GM19328 (cell line): ENCODE data around the gene CCRL2.
"Not testable (repeated sequence)": the region's sequence is repeated elsewhere in the genome, so short reads cannot be mapped to it uniquely, and the experiment has no call there.

Experiments
- ATAC-seq: cut with Tn5 transposase; IDR thresholded peaks from one replicate; pipeline ENCODE4 v1.9.1; 2021; ENCODE audit warnings: mild to moderate bottlenecking, moderate library complexity; ENCODE audit not compliant: unreplicated experiment

The CCRL2 gene

DNA sequence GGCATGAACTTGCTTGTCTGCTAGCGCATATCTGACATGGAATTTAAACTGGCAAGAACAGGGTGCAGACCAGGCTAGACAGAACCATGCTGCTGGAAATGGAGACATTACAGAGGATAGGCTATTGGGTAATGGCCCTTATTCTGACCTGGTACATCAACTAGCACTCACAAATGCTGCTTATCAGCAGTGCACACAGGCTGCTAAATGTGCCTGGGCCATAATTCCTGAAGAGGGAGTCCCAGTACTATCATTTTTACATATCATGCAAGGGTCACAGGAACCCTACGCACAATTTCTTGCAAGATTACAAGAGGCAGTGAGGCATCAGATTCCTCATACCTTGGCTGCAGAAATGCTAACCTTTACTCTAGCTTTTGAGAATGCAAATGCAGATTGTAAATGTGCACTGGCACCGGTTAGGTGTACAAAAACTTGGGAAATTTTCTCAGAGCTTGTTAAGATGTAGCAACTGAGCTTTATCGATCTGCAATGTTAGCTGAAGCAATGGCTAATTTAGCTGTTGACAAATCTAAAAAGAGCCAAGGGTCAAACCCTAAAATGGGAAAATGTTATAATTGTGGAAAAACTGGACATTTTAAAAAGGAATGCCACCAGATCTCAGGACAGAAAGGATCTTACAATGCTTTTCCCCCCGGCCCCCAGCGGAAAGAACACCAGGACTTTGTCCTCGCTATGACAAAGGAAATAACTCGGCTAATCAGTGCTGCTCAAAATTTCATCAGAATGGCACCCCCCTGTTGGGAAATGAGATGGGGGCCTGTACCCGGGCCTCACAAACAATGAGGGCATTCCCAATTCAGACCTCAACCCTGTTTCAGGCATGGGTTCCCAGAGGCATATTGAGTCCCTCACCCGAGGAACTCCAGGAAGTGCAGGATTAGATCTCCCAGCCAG is 21.1 kb downstream of the CCRL2 start:
- no peak for ATAC-seq

DNA sequence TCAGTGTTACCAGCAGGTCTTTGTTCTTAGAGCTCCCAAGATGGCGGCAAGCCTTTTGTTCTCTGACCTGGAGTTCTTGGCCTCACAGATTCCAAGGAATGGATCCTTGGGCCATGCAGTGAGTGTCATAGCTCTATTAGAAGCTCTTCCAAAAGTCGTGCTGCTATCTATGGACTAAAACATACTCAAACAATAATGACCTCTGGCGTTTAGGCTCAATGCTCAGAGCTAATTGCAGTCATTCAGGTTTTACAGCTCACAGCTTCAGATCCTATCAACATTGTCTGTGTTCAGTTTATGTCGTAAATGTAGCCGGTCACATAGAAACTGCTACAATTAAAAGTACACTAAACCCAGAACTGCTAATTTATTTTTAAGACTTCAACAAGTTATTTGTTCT is 22.2 kb downstream of the CCRL2 start:
- no peak for ATAC-seq

DNA sequence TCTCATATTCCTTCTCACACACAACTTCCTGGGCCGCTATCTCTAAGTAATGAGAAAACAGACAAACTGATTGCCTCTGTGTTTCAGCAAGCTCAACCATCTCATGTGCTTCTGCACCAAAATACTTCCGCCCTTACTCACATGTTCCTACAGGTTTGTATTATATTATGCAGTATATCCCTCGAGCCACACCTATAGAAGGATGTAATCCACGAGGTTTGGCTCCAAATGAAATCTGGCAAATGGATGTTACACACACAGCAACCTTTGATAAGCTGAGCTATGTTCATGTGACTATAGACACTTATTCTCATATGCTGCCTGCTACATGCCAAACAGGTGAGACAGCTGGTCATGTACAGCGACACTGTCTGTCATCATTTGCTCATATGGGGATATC is 22.6 kb downstream of the CCRL2 start:
- ATAC-seq: no peak

DNA sequence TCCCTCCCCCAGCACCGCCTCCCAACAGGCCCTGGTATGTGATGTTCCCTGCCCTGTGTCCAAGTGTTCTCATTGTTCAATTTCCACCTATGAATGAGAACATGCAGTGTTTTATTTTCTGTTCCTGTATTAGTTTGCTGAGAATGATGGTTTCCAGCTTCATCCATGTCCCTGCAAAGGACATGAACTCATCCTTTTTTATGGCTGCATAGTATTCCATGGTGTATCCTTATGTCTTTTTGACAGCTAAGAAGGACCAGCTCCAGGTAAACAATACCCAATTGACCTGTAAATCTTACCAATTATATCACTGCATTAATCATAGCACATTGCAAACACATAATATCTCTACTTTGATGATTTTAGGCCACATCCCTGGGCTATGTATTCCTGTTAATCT is 23.8 kb downstream of the CCRL2 start:
- not testable (repeated sequence) for ATAC-seq

DNA sequence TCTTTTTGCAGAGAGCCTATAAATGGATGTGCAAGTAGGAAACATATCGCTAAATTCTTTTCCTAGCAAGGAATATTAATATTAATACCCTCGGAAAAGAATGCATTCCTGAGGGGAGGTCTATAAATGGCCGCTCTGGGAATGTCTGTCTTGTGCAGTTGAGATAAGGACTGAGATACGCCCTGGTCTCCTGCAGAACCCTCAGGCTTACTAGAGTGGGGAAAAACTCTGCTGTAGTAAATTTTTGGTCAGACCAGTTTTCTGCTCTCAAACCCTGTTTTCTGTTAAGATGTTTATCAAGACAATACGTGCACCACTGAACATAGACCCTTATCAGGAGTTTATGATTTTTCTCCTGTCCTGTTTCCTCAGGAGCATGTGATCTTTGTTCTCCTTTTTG is 24.8 kb downstream of the CCRL2 start:
- not testable (repeated sequence) for ATAC-seq

DNA sequence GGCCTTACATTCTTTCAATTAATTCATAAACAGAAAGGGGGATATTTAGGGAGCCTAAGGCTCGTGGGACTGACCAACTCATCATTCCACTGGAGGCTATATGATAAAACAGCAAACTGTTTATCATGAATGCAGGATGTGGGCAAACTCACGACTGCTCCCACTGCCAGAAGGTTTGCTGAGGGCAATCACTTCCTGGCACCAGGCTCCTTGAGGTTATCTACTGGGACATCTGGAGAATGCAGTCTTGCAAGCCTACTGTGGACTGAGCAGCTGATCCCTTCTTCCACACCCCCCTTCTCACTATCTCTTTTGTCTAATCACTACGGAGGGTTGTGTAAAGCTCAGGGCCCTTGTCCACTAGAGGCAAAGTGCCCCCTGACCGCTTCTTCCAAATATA is 26.1 kb downstream of the CCRL2 start:
- ATAC-seq: not testable (repeated sequence)

DNA sequence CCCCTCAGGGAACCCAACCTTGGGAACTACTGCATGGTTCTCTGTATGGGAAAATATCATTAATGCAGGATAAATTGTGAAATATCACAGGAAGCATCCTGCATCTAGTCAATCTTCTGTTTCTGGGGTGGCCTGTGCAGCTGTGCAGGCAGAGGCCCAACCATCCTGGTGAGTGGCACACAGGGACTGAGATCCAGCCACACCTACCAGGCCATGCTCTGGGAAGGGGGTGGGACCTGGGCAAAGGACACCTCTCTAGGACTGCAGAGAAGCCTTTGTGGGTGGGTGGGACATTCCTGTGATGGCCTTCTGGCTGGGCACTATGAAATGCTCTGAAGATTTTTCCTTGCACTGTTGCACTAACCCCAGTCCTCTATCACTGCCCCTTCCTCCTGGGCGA is 26.8 kb downstream of the CCRL2 start:
- no peak for ATAC-seq

DNA sequence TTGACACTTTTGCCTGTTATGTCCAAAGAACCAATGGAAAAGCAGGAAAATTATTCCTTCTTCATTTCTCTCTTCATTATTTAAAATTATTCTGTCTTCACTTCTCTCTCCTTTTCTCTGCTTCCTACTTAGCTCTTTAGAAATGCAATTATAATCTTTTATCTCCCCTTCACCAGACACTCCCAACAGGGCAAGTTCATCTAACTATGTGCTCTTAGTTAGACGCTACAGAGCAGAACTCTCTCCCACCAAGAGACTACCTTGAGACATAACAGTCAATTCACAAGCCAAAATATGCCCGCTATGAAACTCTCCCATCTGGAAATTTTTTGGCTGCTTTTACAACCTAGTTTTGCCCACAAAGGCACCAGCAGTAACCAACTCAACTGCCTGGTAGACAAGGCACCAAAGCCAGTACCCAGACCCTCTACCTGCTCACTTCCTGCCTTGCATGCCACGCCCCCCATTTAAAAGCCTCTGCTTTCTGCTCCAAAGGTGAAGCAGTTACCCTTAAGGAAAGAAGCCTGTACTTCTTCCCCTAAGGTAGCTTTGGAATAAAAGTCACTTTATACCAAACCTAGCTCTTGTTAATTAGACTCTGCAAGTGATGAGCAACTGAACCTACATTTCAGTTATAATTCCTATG is 28.1 kb downstream of the CCRL2 start:
- no peak for ATAC-seq

DNA sequence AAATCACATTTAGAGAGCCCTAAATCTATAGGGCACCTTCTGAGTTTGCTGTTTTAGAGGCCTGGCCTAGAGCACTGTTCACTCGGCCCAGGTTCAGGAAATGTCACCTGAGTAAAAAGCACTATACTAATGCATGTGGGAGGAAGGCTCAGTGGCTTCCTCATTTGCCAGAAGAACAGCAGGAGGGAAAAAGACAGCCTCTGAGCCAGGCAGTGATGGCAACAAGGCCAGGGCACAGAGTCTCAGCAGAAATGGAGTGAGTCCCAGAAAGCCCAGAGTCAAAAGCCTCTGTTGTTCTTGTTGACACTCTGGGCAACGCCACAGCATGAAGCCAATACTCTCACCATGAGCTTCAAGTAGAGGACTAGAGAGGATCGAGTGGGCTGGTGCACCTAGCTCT is 31.8 kb downstream of the CCRL2 start:
- no peak for ATAC-seq

DNA sequence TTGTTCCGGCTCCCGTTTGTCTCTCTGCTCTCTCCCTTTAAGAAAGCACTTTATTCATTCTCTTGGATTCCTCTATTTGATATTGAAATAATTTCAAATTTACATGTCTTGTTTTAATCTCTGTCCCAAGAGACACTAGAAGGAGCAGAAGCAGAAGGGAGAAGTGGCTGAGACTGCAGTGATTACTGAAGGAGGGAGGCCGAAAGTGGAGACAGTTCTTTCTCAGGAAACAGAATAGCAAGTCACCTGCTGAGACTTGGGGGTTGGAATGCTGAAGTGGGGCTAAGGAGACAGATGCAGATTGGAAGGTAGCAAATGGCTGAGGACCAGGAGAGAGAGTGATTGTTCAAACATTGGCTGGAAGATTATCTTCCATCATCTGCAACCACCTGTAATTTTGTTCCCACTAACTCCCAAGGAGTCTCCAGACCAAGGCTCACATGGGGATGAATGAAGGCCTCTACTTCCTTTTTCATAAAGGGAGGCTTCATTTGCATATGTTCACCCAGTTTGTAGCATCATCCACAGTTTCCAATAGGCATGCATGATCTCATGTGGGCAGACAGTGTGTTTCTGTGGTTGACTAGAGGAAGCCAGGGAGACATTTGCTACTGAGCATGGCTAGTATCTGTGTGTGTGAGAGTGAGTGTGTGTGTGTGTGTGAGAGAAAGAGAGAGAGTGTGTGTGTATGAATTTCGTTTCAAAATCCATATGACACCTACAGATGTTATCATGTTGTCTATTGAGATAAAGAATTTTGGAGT is 33.7 kb downstream of the CCRL2 start:
- ATAC-seq: no peak

DNA sequence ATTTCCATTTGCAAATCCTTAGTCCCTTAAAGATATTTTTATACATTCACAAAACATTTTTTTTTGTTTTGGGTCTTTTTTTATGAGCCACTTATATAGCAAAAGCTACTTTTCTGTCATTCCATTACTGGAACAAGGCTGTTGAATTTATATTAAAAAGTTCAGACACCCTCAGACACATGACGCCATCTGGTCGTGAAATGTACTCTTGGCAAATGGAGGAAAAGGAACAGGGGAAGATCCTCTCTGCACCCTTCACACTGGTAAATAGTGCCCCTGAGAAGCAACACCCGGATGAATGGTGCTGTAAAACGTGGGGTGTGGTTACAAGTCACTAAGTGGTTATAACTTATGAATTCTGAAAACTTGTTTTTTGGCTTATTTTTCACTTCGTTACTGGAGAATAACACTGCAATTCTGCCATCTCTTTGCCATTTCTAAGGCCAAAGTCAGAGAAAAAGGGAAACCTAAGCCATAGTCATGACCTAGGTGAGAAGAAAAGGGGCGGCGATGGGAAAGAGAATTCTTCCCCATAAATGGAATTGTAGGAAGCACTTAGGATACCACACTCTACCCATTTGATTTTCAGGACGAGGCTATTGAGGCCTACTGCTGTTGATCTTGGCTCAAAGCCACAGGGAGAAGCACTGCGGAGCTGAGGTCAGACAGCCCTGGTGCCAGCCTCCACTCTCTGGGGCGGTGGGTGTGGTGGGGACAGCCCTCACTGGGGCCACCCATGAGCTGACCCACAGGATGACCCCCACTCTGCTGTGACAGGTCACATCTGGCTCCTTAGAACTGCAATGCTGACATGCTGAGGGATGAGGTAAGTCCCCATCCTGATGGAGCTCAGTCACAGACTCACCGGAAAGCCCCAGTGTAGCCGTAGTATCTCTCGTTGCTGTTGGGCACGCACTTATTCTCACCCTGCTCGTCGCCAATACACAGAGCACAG is 35.8 kb downstream of the CCRL2 start:
- no peak for ATAC-seq

DNA sequence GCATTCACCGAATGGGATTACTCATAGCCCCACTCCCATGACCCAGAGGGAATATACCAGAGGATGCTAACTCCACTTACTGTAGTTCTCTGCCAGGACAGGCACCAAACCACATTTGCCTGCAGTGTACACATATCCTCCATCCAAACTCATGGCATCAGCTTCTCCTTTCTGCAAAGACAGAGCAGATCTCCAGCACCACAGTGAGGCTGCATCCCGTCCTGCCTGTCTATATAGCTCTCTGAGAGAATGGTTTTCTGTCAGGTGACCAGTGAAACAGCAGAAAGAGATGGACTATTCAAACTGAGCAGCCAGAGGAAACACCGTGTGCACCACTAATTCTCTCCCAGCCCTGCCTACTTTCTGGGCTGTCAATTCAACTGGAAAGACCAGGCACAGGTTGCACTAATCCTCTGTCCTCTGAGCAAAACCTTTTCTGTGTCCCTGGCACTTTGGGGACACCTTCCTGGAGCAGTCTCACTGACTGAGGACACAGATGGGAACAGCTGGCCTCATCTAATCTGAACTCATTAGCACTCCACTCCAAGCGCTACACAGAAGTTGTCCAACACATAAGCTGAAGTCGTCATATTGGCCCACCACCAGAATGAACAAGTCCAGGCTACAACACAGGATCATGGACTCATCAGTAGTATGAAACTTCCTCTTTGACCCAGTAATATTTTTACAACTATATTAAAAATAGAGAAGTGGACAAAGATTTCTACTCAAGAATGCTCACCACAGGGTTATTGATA is 40.3 kb downstream of the CCRL2 start:
- no peak for ATAC-seq

DNA sequence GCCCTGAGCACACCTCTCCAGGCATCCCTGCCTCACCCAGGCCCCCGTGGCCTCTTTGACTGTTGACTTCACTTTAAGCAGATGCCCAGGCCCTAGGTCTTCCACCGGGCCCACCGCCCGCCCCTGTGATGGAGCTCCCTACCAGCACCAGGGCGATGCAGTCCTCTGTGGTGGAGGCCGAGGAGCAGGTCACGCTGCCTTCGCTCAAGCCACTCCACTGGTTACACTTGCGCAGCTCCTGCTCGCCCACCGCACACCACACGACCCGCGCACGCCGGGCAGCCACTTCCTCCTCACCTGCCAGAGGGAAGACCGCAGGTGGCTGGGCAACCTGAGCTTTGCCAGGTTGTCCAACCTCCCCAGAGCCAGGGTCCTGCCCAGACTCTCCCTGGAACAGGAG is 41.7 kb downstream of the CCRL2 start:
- ATAC-seq: no peak

DNA sequence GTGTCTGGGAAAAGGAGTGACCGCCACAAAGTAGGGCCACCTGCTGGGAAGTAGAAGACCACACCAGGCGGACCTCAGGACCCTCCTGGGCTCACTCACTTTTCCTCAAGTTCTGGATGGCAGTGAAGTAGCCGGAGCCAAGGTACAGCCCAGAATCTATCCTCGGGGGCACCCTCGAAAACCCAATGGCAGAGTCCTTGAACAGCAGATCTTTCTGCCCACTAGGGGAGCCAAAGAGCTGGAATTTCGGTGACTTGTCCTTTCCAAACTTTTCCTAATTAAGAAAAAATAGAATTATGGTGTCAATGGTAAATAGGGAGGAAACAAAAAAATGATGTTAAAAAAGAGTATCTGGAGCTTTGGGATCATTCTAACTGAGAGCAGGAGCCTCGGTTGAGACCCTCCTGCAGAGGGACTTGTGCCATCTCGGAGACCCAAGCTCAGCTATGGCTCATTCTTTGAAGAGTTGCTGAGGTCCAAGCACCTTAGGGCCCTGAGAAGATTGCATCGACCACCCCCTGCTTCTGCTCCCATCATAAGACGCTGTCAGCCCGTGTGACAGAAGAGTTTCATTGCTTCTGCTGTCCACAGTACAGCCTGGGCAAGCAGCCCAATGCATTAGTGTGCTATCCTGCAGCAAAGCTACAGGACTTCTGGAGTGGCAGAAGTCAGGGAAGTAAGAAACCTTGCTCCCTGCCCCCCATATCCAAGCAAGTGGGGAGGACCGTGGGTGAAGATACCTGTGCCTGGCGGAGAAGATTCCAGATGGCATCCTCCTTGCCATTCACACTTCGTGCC is 42.9 kb downstream of the CCRL2 start:
- ATAC-seq: no peak

DNA sequence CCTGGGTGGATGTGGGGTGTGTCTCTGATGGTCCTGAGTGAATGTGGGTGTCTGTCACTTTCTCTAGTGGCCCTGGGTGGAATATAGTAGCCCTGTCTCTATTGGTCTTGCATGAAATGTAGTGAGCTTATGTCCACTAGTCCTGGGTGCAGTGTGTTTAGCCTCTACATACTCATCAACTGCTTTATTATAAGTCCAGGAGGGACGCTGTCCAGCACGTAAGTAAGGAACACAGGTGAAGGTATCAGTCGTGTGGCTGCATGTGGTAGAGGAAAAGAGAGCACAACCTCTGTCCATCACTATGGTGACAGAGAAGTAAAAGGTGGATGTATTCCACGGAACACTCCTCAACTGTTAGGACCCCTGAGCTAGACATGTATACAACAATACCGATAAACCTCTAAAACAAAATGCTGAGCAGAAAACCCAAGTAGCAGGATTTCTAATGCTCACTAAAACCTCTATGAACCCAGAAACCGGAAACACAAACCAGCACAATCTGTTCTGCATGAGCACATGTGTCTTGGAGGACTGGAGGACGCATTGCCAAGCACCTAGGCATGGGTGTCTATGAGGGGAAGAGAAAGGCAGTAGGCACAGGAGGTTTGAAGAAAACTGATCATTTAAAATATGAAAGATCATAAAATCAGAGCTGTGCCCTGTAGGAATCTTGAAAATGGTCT is 46.6 kb downstream of the CCRL2 start:
- ATAC-seq: no peak

DNA sequence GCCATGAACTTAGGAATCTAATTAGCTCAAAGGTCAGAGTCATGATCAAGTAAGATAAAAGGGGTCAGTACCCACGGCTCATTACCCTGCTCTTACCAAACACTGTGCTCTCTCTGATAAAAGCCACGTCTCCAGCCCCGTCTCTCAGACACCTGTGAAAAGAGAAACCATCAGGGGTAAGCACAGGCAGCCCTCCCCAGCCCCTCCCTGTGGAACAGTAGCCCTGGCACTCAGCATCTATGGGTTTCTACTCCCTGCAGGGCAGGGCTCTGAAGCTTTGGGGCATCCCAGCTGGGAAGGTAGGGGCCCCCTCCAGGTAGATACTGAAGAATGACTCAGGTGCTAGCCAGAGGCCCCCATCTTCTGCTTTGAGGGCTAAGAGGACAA is 47.1 kb downstream of the CCRL2 start:
- ATAC-seq: no peak

DNA sequence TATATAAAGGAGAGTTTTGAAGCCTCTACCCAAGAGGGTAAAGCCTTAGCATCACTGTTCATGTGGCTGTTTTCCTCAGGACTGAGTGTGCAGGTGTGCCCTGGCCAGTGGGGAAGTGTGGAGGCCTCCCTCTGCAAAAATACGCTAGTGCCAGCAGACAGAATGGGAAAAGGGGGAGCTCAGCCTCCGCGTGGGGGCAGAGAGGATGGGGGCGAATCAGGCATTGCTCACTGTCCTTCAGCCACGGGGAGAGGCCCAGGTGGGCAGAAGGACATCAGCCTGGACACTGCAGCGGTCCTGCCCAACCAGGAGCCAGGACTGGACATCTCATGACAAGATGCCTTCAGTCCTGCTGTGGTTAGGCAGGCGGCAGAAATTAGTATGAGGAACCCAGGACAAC is 47.5 kb downstream of the CCRL2 start:
- no peak for ATAC-seq
